NCI-H345 treated with DMSO at 0.1 percent for 48 hours (cell line): Measurements from ENCODE around the gene TNFSF15.

Source experiments
- DNase-seq: peaks from one replicate; lab custom pipeline; 2025; ENCODE audit not compliant: unreplicated experiment; lab: John Stamatoyannopoulos, UW

Gene TNFSF15

GRCh38 chr9:114789006-114789405 lies 16.8 kb downstream of the TNFSF15 start:
- no peak for DNase-seq

GRCh38 chr9:114787781-114788498 lies 17.9 kb downstream of the TNFSF15 start:
- DNase-seq, result no peak

- no peak for DNase-seq
These were observed 18.6 kb downstream of the TNFSF15 start for GRCh38 chr9:114787214-114787613.

GRCh38 chr9:114785866-114786650 lies 19.8 kb downstream of the TNFSF15 start:
- no peak for DNase-seq

- DNase-seq, result no peak
These were observed 21.0 kb downstream of the TNFSF15 start for GRCh38 chr9:114784721-114785279.

GRCh38 chr9:114782586-114782985 lies 23.3 kb downstream of the TNFSF15 start:
- no peak for DNase-seq

GRCh38 chr9:114779352-114779845 lies 26.4 kb downstream of the TNFSF15 start:
- DNase-seq, result peak; percentile 34

- no peak for DNase-seq
These were observed 27.8 kb downstream of the TNFSF15 start for GRCh38 chr9:114777821-114778609.

GRCh38 chr9:114776683-114777399 lies 29.0 kb downstream of the TNFSF15 start:
- DNase-seq, result no peak

GRCh38 chr9:114775981-114776380 lies 29.9 kb downstream of the TNFSF15 start:
- DNase-seq, result no peak

- DNase-seq, result no peak
These were observed 30.7 kb downstream of the TNFSF15 start for GRCh38 chr9:114775121-114775520.

- no peak for DNase-seq
These were observed 31.3 kb downstream of the TNFSF15 start for GRCh38 chr9:114774524-114774923.

- DNase-seq, result no peak
These were observed 34.0 kb downstream of the TNFSF15 start for GRCh38 chr9:114771889-114772288.

- DNase-seq, result no peak
These were observed 34.8 kb downstream of the TNFSF15 start for GRCh38 chr9:114770991-114771390.

- DNase-seq, result no peak
These were observed 36.2 kb downstream of the TNFSF15 start for GRCh38 chr9:114769624-114770023.

GRCh38 chr9:114763220-114763619 lies 42.6 kb downstream of the TNFSF15 start:
- no peak for DNase-seq

GRCh38 chr9:114761523-114761922 lies 44.3 kb downstream of the TNFSF15 start:
- no peak for DNase-seq

- no peak for DNase-seq
These were observed 46.1 kb downstream of the TNFSF15 start for GRCh38 chr9:114759512-114760341.

GRCh38 chr9:114757984-114758383 lies 47.9 kb downstream of the TNFSF15 start:
- DNase-seq, result no peak

GRCh38 chr9:114757395-114757794 lies 48.4 kb downstream of the TNFSF15 start:
- no peak for DNase-seq
